Measurements from ENCODE around the gene TUBGCP5.
"Not testable (repeated sequence)": the region's sequence is repeated elsewhere in the genome, so short reads cannot be mapped to it uniquely, and the experiment has no call there.

TUBGCP5 gene

DNA sequence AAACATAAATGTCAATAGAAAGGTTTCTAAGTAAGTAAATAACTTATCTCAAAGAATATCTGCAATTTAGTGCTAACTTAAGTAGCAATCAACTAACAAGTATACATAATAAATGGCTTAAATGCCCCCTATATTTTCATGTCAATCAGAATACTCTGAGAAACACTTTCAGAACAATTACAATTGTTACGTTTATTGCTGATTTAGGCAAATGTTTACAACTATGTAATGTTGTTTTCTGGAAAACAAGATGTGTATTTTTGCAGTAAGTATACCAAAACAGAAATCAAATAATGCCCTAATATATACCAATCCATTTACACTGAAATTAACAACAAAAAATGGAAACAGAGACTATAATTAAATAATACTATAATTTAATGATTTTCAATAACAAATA, 13.2 kb downstream of the TUBGCP5 start:
- no peaks in the 10 kb centered on the region for H3K9me3 ChIP-seq (ENCODE audit: low read depth, low read length)
- no peak overlapping the region for H3K27ac ChIP-seq
- no peak overlapping the region for H3K9ac ChIP-seq (ENCODE audit: insufficient read length)
- TF ChIP-seq POLR2AphosphoS5 (IDR thresholded peaks at IDR 0.05; ENCODE audit: borderline replicate concordance, low read depth, low read length) (no peak), EZH2 (IDR thresholded peaks at IDR 0.05) (no peak), FOXP2 (optimal IDR thresholded peaks at IDR 0.05; ENCODE audit: control extremely low read depth, extremely low read length, insufficient read depth) (no peak)
- DNase-seq (ENCODE audit: low read depth, low spot score), result no peak
- peaks cover 72% of the 10 kb centered on the region for H3K36me3 ChIP-seq (ENCODE audit: insufficient read depth, low read length)
- H3K4me3 ChIP-seq, result no peak overlapping the region

DNA sequence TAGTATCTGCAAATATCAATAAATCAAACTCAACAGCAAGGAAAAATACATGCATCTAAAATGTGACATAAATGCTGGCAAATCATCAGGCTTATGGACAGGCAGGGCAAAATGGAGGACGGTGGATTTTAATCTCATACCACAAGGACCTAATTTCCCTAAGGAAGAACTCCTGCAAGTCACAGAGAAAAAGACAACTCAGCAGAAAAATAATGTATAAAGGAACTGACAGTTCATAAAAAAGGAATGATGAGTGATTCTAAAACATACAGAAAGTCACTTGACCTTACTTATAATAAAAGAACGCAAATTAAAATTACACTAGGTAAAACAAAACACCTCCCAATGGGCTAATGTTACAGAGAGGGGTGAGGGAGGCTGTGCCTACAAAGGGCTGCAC, 17.2 kb downstream of the TUBGCP5 start:
- peaks cover 71% of the 10 kb centered on the region for H3K36me3 ChIP-seq (ENCODE audit: insufficient read depth, low read length)
- H3K27ac ChIP-seq, result no peak overlapping the region
- H3K4me3 ChIP-seq, result no peak overlapping the region
- H3K9me3 ChIP-seq (ENCODE audit: low read depth, low read length), result no peaks in the 10 kb centered on the region
- TF ChIP-seq POLR2AphosphoS5 (IDR thresholded peaks at IDR 0.05; ENCODE audit: borderline replicate concordance, low read depth, low read length), result no peak
- no peak for TF ChIP-seq EZH2 (IDR thresholded peaks at IDR 0.05)
- TF ChIP-seq FOXP2 (optimal IDR thresholded peaks at IDR 0.05; ENCODE audit: control extremely low read depth, extremely low read length, insufficient read depth), result no peak
- no peak for DNase-seq (ENCODE audit: low read depth, low spot score)
- H3K9ac ChIP-seq (ENCODE audit: insufficient read length), result no peak overlapping the region

DNA sequence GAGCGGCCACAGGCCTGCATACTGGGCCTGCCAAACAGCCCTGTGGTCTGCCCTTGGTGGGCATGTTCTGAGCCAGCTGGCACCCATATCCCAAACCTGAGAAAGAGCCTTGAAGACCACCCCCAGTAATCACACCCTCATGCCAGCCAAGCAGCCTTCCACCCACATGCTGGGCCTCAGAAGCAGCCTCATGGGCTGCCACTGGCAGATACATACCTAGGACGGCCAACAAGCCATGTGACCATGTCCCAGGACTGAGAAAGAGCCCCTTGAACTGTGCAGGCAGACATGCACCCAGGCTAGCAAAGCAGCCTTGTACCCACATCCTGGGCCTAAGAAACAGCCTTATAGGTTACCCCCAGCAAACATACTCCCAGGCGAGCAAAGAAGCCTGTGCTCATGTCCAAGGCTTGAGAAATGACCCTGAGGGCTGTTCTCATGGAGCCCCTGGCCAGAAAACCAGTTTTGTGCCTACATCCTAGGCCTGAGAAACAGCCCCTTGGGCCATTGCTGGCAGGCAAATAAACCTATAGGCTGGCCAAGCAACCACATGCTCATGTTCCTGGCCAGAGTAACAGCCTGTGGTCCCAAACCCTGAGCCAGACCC, 24.9 kb downstream of the TUBGCP5 start:
- H3K27ac ChIP-seq, result no peak overlapping the region
- TF ChIP-seq POLR2AphosphoS5 (IDR thresholded peaks at IDR 0.05; ENCODE audit: borderline replicate concordance, low read depth, low read length) (no peak), FOXP2 (optimal IDR thresholded peaks at IDR 0.05; ENCODE audit: control extremely low read depth, extremely low read length, insufficient read depth) (no peak), EZH2 (IDR thresholded peaks at IDR 0.05) (no peak)
- no peak overlapping the region for H3K9ac ChIP-seq (ENCODE audit: insufficient read length)

DNA sequence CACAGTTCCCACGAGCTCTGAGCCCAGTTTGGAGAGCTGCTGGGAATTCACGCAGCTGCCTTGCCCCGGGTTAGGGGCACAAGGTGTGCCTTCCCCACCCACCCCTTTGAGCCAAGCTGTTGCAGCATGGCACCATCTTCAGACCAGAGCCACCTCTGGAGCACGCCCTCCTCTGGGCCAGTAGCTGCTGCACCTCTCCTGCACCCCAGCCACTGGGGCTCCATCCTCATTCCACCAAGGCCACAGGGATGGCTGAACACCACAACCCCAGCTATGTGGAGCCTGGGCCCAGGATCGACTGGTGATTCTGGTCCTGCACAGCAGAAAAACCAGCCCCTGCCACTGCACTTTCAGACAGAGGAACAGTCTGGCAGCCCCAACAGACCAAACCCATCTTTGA, 25.7 kb downstream of the TUBGCP5 start:
- Histone ChIP-seq H3K4me3 (no peak overlapping the region), H3K36me3 (ENCODE audit: insufficient read depth, low read length) (peaks cover 59% of the 10 kb centered on the region), H3K27ac (no peak overlapping the region), H3K9ac (ENCODE audit: insufficient read length) (no peak overlapping the region), H3K9me3 (ENCODE audit: low read depth, low read length) (no peaks in the 10 kb centered on the region)
- TF ChIP-seq EZH2 (IDR thresholded peaks at IDR 0.05), result no peak
- no peak for TF ChIP-seq POLR2AphosphoS5 (IDR thresholded peaks at IDR 0.05; ENCODE audit: borderline replicate concordance, low read depth, low read length)
- no peak for TF ChIP-seq FOXP2 (optimal IDR thresholded peaks at IDR 0.05; ENCODE audit: control extremely low read depth, extremely low read length, insufficient read depth)
- no peak for DNase-seq (ENCODE audit: low read depth, low spot score)

More for the DNA sequence above, 24.9 kb downstream of the TUBGCP5 start:
- Histone ChIP-seq H3K4me3 (no peak overlapping the region), H3K9me3 (ENCODE audit: low read depth, low read length) (no peaks in the 10 kb centered on the region), H3K36me3 (ENCODE audit: insufficient read depth, low read length) (peaks cover 60% of the 10 kb centered on the region)
- no peak for DNase-seq (ENCODE audit: low read depth, low spot score)

DNA sequence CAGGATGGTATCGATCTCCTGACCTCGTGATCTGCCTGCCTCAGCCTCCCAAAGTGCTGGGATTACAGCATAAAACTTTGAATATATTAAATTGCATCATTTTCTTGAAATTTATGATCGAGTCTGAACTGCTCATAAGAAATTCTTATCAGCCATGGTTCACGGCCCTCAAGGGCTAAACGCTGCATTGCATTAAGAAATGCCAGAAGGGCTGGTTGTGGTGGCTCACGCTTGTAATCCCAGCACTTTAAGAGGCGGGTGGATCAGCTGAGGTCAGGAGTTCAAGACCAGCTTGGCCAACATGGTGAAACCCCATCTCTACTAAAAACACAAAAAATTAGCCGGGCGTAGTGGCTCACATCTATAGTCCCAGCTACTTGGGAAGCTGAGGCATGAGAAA, 26.8 kb downstream of the TUBGCP5 start:
- DNase-seq (ENCODE audit: low read depth, low spot score); H3K9me3 ChIP-seq (ENCODE audit: low read depth, low read length); H3K27ac ChIP-seq; H3K9ac ChIP-seq (ENCODE audit: insufficient read length); H3K4me3 ChIP-seq: not testable (repeated sequence)
- peaks cover 56% of the 10 kb centered on the region for H3K36me3 ChIP-seq (ENCODE audit: insufficient read depth, low read length)

DNA sequence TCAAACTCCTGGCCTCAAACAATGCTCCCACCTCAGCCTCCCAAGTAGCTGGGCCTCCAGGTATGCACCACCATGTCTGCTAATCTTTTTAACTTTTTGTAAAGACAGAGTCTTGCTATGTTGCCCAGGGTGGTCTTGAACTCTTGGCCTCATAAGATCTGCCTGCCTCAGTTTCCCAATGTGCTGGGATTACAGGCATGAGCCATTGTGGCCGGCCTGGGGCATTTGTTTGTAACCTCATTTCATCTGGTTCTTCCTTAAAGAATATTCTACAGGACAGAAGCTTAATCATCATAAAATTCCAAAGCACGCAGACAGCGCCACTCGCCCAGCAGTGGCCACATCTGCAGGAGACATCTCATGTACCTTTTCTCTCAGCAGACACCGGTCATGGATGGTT, 35.6 kb downstream of the TUBGCP5 start:
- no peak overlapping the region for H3K9ac ChIP-seq (ENCODE audit: insufficient read length)
- DNase-seq (ENCODE audit: low read depth, low spot score), result no peak
- H3K9me3 ChIP-seq (ENCODE audit: low read depth, low read length), result no peaks in the 10 kb centered on the region
- no peak overlapping the region for H3K4me3 ChIP-seq
- TF ChIP-seq FOXP2 (optimal IDR thresholded peaks at IDR 0.05; ENCODE audit: control extremely low read depth, extremely low read length, insufficient read depth) (no peak), POLR2AphosphoS5 (IDR thresholded peaks at IDR 0.05; ENCODE audit: borderline replicate concordance, low read depth, low read length) (no peak)
- H3K27ac ChIP-seq, result no peak overlapping the region
- H3K36me3 ChIP-seq (ENCODE audit: insufficient read depth, low read length), result peaks cover 69% of the 10 kb centered on the region

DNA sequence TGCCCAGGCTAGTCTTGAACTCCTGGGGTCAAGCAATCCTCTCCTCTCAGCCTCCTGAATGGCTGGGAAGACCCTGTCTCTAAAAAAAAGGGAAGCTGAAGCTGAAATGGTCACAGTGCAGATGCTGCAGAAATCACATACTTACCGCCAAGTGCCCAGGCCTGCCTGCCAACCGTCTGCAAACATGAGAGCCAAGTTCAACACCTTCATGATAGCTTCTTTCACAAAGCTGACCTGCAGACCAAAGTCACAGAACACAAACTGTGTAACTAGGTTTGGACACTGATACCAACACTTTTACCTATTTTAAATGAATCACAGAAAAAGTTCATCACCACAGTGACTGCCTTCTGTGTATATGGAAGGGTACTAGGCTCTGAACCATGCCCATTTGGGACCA, 36.4 kb downstream of the TUBGCP5 start:
- peaks cover 64% of the 10 kb centered on the region for H3K36me3 ChIP-seq (ENCODE audit: insufficient read depth, low read length)
- TF ChIP-seq EZH2 (IDR thresholded peaks at IDR 0.05) (no peak), FOXP2 (optimal IDR thresholded peaks at IDR 0.05; ENCODE audit: control extremely low read depth, extremely low read length, insufficient read depth) (no peak), POLR2AphosphoS5 (IDR thresholded peaks at IDR 0.05; ENCODE audit: borderline replicate concordance, low read depth, low read length) (no peak)

DNA sequence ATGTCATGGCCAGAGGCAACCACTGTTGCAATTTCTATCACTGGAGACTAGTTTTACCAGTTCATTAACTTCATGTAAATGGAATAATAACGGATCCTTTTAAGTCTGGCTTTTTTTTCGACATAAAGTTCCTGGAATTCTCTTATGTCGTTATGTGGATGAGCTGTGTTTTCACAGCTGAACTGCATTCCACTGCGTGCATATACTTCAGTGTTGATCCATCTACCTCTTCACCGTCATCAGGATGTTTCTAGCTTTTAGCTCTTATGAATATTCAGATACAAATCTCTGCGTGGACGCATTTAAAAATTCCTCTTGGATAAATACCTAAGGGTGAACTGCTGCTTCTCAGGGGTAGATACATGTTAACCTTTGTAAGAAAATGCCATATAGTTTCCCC, 43.6 kb downstream of the TUBGCP5 start:
- H3K27ac ChIP-seq, result no peak overlapping the region
- TF ChIP-seq EZH2 (IDR thresholded peaks at IDR 0.05) (no peak), POLR2AphosphoS5 (IDR thresholded peaks at IDR 0.05; ENCODE audit: borderline replicate concordance, low read depth, low read length) (no peak), FOXP2 (optimal IDR thresholded peaks at IDR 0.05; ENCODE audit: control extremely low read depth, extremely low read length, insufficient read depth) (no peak)
- H3K9me3 ChIP-seq (ENCODE audit: low read depth, low read length), result no peaks in the 10 kb centered on the region
- H3K36me3 ChIP-seq (ENCODE audit: insufficient read depth, low read length), result peaks cover 21% of the 10 kb centered on the region
- H3K4me3 ChIP-seq, result no peak overlapping the region
- H3K9ac ChIP-seq (ENCODE audit: insufficient read length), result no peak overlapping the region
- no peak for DNase-seq (ENCODE audit: low read depth, low spot score)

More for the DNA sequence above, 36.4 kb downstream of the TUBGCP5 start:
- H3K27ac ChIP-seq, result no peak overlapping the region
- H3K9ac ChIP-seq (ENCODE audit: insufficient read length), result no peak overlapping the region
- no peak overlapping the region for H3K4me3 ChIP-seq
- no peak for DNase-seq (ENCODE audit: low read depth, low spot score)
- no peaks in the 10 kb centered on the region for H3K9me3 ChIP-seq (ENCODE audit: low read depth, low read length)

DNA sequence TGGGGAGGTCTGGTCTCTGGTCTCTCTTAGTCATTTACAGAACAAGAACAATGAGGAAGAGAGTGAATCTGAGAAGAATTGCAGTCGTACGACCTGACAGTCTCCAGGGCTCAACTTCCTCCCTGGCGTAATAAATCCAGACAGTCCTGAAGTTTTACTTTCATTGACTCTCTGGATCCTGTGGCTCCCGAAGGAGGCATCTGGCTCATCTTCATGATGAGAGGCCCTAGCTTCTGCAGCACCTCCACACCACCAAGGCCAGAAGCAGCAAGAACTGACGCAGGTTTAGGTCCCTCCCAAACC, 47.4 kb downstream of the TUBGCP5 start:
- Histone ChIP-seq H3K27ac (no peak overlapping the region), H3K9ac (ENCODE audit: insufficient read length) (no peak overlapping the region), H3K4me3 (no peak overlapping the region), H3K36me3 (ENCODE audit: insufficient read depth, low read length) (peaks cover 6% of the 10 kb centered on the region; the same call in 1 of the 2 replicates), H3K9me3 (ENCODE audit: low read depth, low read length) (no peaks in the 10 kb centered on the region)
- no peak for TF ChIP-seq POLR2AphosphoS5 (IDR thresholded peaks at IDR 0.05; ENCODE audit: borderline replicate concordance, low read depth, low read length)
- TF ChIP-seq EZH2 (IDR thresholded peaks at IDR 0.05), result no peak
- no peak for TF ChIP-seq FOXP2 (optimal IDR thresholded peaks at IDR 0.05; ENCODE audit: control extremely low read depth, extremely low read length, insufficient read depth)
- DNase-seq (ENCODE audit: low read depth, low spot score), result no peak
